Uterus (tissue), 2 donors: Measurements from ENCODE around the gene CERS5.

Experiments used
- POLR2A ChIP-seq, 2 donors: fragments of 450-650 bp; IDR thresholded peaks; one replicate each; pipeline ENCODE4 v1.6.1; 2016; ENCODE audit warnings: antibody characterized with exemption in 2 of 2, mild to moderate bottlenecking in 1 of 2, moderate library complexity in 1 of 2
- TF ChIP-seq, protein P1 (sequence below), 4 experiments: fragments of 200-600 bp in 2 of 4; fragments of 450-650 bp in 2 of 4; sonication (generic) in 2 of 4; IDR thresholded peaks; one replicate each; pipeline ENCODE4 v1.5.1; 2016 to 2019; ENCODE audit warnings: antibody characterized with exemption in 4 of 4, mild to moderate bottlenecking in 2 of 4, moderate library complexity in 1 of 4

DNA sequence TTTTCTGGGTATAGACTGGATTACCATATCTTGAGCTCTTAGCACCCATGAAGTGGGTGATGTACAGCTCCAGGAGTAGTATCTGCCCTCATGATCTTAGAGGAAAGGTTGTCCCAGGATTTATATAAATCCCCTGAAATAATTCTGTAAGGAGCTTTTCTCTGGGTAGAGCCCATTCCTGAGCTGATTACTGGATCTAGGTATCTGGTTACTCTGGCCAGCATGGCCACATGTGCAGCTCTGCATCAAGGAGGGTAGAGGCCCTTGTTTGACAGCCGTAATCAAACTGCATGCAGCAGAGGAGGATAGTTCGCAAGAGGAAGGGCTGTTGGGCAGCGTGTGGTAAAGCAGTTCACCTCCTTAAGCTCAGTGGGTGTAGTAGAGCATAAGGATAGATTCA lies 46.6 kb downstream of the CERS5 start:
- TF ChIP-seq, protein P1, sequence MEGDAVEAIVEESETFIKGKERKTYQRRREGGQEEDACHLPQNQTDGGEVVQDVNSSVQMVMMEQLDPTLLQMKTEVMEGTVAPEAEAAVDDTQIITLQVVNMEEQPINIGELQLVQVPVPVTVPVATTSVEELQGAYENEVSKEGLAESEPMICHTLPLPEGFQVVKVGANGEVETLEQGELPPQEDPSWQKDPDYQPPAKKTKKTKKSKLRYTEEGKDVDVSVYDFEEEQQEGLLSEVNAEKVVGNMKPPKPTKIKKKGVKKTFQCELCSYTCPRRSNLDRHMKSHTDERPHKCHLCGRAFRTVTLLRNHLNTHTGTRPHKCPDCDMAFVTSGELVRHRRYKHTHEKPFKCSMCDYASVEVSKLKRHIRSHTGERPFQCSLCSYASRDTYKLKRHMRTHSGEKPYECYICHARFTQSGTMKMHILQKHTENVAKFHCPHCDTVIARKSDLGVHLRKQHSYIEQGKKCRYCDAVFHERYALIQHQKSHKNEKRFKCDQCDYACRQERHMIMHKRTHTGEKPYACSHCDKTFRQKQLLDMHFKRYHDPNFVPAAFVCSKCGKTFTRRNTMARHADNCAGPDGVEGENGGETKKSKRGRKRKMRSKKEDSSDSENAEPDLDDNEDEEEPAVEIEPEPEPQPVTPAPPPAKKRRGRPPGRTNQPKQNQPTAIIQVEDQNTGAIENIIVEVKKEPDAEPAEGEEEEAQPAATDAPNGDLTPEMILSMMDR (IDR thresholded peaks at IDR 0.05): no peak
- TF ChIP-seq POLR2A (IDR thresholded peaks at IDR 0.05): no peak
